Type B pancreatic cell (in vitro differentiated cells): ENCODE measurements around the gene RAB25. TPM values are rescaled to one million over a fixed set of nuclear protein-coding genes. Genes with fewer than 3 reads are reported as not detected.
A peak's percentile ranks its signal among the peaks of the same experiment; 100 is the strongest.

ENCODE experiments used
- DNase-seq: peaks from one replicate; pipeline ENCODE4 v3.0.0; 2021; ENCODE audit warnings: mixed read lengths; ENCODE audit not compliant: unreplicated experiment; ENCODE audit errors: extremely low spot score
- H3K27ac Mint-ChIP-seq: 2 replicates; pipeline ENCODE4 v1.8.0; 2021; ENCODE audit warnings: mild to moderate bottlenecking, mixed read lengths
- H3K27me3 Mint-ChIP-seq: 2 replicates; pipeline ENCODE4 v1.8.0; 2021; ENCODE audit warnings: mixed read lengths
- H3K36me3 Mint-ChIP-seq: 2 replicates; pipeline ENCODE4 v1.8.0; 2021; ENCODE audit warnings: mixed read lengths
- H3K4me1 Mint-ChIP-seq: one replicate; pipeline ENCODE4 v1.8.0; 2021; ENCODE audit warnings: mixed read lengths; ENCODE audit not compliant: unreplicated experiment
- H3K4me3 Mint-ChIP-seq: 2 replicates; pipeline ENCODE4 v1.8.0; 2021; ENCODE audit warnings: mild to moderate bottlenecking, mixed read lengths
- H3K9me3 Mint-ChIP-seq: 2 replicates; pipeline ENCODE4 v1.8.0; 2021; ENCODE audit warnings: mixed read lengths
- CTCF ChIP-seq: fragments of 200-600 bp; sonication (generic); conservative IDR thresholded peaks from 2 replicates; pipeline ENCODE4 v1.5.0; 2021; ENCODE audit warnings: antibody characterized with exemption, mild to moderate bottlenecking
- total RNA-seq: library from RNA; stranded (reverse); gene quantifications from 2 replicates; pipeline ENCODE4 v1.2.1, GENCODE V29; 2021; ENCODE audit warnings: low replicate concordance

RAB25 gene
- total RNA-seq, 1 donor from 2014 or later, result 97.9 TPM

- H3K4me1 Mint-ChIP-seq, result peaks cover 47% of the 10 kb centered on the region
- no peak for DNase-seq
- TF ChIP-seq CTCF, result no peak
- H3K4me3 Mint-ChIP-seq, result peak overlapping the region; percentile 79
- no peaks in the 10 kb centered on the region for H3K36me3 Mint-ChIP-seq
- no peaks in the 10 kb centered on the region for H3K9me3 Mint-ChIP-seq
- no peaks in the 10 kb centered on the region for H3K27me3 Mint-ChIP-seq
- H3K27ac Mint-ChIP-seq, result peak overlapping the region; percentile 99
These were observed 45.9 kb downstream of the RAB25 start for GRCh38 chr1:156106624-156107488.

GRCh38 chr1:156108057-156108456 lies 47.1 kb downstream of the RAB25 start:
- H3K27ac Mint-ChIP-seq, result peak overlapping the region; percentile 99
- H3K4me3 Mint-ChIP-seq, result no peak overlapping the region
- H3K4me1 Mint-ChIP-seq, result peaks cover 39% of the 10 kb centered on the region
- no peak for DNase-seq
- no peak for TF ChIP-seq CTCF
- H3K27me3 Mint-ChIP-seq, result no peaks in the 10 kb centered on the region
- no peaks in the 10 kb centered on the region for H3K9me3 Mint-ChIP-seq
- H3K36me3 Mint-ChIP-seq, result no peaks in the 10 kb centered on the region

- TF ChIP-seq CTCF, result no peak
- H3K36me3 Mint-ChIP-seq, result no peaks in the 10 kb centered on the region
- H3K4me3 Mint-ChIP-seq, result no peak overlapping the region
- H3K27me3 Mint-ChIP-seq, result no peaks in the 10 kb centered on the region
- DNase-seq, result no peak
- H3K9me3 Mint-ChIP-seq, result no peaks in the 10 kb centered on the region
- peaks cover 36% of the 10 kb centered on the region for H3K4me1 Mint-ChIP-seq
- peak overlapping the region; percentile 99 for H3K27ac Mint-ChIP-seq
These were observed 47.8 kb downstream of the RAB25 start for GRCh38 chr1:156108664-156109241.

GRCh38 chr1:156110252-156110651 lies 49.3 kb downstream of the RAB25 start:
- DNase-seq, result no peak
- H3K4me1 Mint-ChIP-seq, result peaks cover 28% of the 10 kb centered on the region
- no peaks in the 10 kb centered on the region for H3K9me3 Mint-ChIP-seq
- no peak for TF ChIP-seq CTCF
- no peaks in the 10 kb centered on the region for H3K36me3 Mint-ChIP-seq
- H3K4me3 Mint-ChIP-seq, result no peak overlapping the region
- no peak overlapping the region for H3K27ac Mint-ChIP-seq
- H3K27me3 Mint-ChIP-seq, result no peaks in the 10 kb centered on the region

GRCh38 chr1:156111355-156111962 lies 50.5 kb downstream of the RAB25 start:
- Mint-ChIP-seq H3K27ac (peak overlapping the region; percentile 30), H3K27me3 (no peaks in the 10 kb centered on the region), H3K36me3 (no peaks in the 10 kb centered on the region), H3K4me3 (no peak overlapping the region), H3K9me3 (no peaks in the 10 kb centered on the region), H3K4me1 (peaks cover 16% of the 10 kb centered on the region)
- no peak for TF ChIP-seq CTCF
- no peak for DNase-seq
